Neural progenitor cell (in vitro differentiated cells): Measurements from ENCODE around the gene PDGFRB.

Experiments used
- CTCF ChIP-seq: fragments of 200-600 bp; sonication (generic); IDR thresholded peaks from 2 replicates; pipeline ENCODE4 v1.5.1; 2017; ENCODE audit warnings: antibody characterized with exemption, mild to moderate bottlenecking
- EZH2 ChIP-seq: fragments of 200-600 bp; sonication (generic); IDR thresholded peaks from 2 replicates; pipeline ENCODE4 v1.6.1; 2017; ENCODE audit warnings: antibody characterized with exemption, mild to moderate bottlenecking, moderate library complexity

GRCh38 chr5:150196514-150196913 is 40.9 kb upstream of the PDGFRB start:
- no peak for TF ChIP-seq EZH2
- TF ChIP-seq CTCF: no peak
